Neural progenitor cell (in vitro differentiated cells): ENCODE measurements around the gene LIMA1.

Source experiments
- EZH2 ChIP-seq: fragments of 200-600 bp; sonication (generic); IDR thresholded peaks from 2 replicates; pipeline ENCODE4 v1.6.1; 2017; ENCODE audit warnings: antibody characterized with exemption, mild to moderate bottlenecking, moderate library complexity
- EZH2phosphoT487 ChIP-seq: fragments of 200-600 bp; sonication (generic); IDR thresholded peaks from 2 replicates; pipeline ENCODE4 v1.6.1; 2017; ENCODE audit warnings: antibody characterized with exemption
- TF ChIP-seq, protein P1 (sequence below): fragments of 200-600 bp; sonication (generic); IDR thresholded peaks from 2 replicates; pipeline ENCODE4 v1.5.1; 2017; ENCODE audit warnings: antibody characterized with exemption, mild to moderate bottlenecking

DNA sequence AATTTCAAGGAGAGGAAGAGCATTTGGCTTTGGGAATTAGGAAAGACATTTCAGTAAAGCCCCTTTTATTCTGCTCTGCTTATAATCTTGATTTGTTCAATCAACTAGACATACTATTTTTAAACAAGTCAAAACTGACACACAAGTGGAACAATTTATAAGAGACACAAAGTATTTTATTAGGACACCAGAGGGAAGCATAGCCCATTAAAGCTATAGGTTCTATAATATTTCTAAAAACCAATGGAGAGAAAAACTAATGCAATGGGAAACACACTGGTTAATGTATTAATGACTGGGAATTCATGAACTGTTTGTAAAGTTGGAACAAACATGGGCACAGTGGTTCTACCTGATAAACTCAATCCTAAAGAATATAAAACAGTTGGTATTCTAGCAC is 100.9 kb downstream of the LIMA1 start:
- no peak for TF ChIP-seq EZH2phosphoT487
- TF ChIP-seq, protein P1, sequence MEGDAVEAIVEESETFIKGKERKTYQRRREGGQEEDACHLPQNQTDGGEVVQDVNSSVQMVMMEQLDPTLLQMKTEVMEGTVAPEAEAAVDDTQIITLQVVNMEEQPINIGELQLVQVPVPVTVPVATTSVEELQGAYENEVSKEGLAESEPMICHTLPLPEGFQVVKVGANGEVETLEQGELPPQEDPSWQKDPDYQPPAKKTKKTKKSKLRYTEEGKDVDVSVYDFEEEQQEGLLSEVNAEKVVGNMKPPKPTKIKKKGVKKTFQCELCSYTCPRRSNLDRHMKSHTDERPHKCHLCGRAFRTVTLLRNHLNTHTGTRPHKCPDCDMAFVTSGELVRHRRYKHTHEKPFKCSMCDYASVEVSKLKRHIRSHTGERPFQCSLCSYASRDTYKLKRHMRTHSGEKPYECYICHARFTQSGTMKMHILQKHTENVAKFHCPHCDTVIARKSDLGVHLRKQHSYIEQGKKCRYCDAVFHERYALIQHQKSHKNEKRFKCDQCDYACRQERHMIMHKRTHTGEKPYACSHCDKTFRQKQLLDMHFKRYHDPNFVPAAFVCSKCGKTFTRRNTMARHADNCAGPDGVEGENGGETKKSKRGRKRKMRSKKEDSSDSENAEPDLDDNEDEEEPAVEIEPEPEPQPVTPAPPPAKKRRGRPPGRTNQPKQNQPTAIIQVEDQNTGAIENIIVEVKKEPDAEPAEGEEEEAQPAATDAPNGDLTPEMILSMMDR: no peak
- TF ChIP-seq EZH2: no peak
